Measurements from ENCODE around the gene CPT1B.
A peak's percentile ranks its signal among the peaks of the same experiment; 100 is the strongest.
"Not testable (repeated sequence)": the region's sequence is repeated elsewhere in the genome, so short reads cannot be mapped to it uniquely, and the experiment has no call there.

The CPT1B gene

DNA sequence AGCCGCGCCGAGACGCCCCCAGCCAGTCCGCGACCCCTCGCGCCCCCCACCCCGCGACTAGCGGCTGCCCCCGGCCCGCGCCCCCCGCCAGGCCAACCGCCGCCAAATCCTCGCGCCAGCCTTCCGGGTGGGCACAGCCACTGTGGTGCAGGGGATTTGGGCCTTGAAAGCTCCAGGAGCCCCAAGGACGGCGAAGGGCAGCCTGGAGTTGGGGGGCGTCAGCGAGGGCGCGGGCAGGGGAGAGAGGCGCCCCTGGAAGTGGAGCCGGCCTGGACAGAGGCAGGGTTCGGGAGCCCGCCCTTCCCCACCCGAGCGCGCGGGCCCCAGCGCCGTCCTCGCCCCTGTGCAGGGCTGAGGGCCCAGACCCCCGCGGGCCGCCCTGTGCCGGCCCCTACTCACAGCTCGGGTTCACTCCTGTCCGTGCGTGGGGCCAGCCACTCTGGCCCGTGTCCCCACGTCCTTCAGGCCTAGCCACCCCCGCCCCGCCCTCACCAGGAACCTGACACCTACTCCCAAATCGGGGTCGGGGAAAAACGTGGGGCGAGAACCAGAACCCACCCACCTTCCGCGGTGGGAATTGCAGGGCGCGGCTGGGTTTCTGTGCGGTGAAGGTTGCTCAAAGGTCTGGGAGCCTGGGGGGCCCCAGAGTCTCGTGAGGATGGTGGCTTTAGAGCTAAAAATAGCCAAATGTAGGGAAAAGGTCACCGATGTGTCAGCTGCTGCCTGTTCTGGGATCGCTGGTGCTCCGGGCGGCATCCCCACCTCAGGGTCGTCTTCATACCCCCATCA lies at the start of gene CPT1B:
CPT1B (minus strand) TSS at position 441 of the 789 bp plus-strand sequence. CDS start 512 bp downstream, outside the sequence.
- DNase-seq: no peak

DNA sequence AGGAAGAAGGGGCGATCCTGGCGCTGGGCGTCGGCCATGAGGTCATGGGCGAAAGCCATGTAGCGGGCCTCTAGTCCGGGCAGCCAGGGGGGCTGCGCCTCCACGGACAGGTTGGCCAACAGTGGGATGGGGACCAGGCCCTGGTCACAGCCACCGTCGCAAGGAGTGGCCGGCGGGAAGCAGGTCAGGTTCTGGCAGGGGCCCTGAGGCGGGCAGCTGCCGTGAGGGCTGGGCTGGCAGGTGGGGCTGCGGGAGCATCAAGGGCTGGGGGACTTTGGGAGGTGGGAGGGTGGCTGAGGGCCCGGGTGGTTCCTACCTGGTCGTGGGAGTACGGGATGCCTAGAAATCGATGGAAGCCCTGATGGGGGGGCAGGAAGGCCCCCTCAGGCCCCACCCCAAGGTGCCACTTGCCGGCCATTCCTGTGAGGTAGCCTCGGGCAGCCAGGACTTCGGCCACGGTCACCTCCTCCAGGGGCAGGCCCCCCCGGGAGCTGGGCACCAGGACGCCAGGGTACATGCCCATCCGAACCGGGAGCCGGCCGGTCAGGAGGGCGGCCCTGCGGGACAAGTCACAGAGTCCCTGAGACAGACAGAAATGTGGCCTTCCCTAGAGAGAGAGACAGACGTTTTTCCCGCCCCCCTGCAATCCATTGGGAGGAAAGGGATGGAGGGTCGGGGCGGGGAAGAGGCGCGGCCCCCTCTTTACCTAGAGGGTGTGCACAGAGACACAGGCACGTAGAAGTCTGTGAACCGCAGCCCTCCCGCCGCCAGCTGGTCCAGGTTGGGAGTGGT lies 48.8 kb upstream of the CPT1B start:
- DNase-seq: no peak

DNA sequence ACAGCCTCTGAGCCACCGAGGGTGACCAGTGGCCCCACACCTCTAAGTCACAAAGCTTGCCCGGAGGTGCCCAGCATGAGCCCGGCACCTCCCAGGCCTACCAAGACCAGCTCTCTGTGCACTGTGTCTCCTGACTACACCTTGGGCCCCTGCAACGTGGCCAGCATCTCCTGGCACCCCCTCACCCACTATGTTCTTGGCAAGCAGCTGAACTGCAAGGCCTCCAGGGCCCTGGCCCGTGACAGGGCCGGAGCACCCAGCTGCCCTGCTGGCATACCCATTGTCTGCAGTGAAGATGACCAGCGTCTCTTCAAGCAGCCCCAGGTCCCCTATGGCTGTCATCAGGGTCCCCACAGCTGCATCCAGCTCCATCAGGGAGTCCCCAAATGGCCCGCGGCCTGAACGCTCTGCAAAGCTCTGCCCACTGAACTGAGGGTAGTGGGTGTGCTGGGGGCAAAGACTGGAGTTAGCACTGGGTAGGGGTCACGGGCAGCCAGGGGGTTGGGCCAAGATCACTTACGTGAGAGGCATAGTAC lies 48.2 kb upstream of the CPT1B start:
- DNase-seq: no peak

DNA sequence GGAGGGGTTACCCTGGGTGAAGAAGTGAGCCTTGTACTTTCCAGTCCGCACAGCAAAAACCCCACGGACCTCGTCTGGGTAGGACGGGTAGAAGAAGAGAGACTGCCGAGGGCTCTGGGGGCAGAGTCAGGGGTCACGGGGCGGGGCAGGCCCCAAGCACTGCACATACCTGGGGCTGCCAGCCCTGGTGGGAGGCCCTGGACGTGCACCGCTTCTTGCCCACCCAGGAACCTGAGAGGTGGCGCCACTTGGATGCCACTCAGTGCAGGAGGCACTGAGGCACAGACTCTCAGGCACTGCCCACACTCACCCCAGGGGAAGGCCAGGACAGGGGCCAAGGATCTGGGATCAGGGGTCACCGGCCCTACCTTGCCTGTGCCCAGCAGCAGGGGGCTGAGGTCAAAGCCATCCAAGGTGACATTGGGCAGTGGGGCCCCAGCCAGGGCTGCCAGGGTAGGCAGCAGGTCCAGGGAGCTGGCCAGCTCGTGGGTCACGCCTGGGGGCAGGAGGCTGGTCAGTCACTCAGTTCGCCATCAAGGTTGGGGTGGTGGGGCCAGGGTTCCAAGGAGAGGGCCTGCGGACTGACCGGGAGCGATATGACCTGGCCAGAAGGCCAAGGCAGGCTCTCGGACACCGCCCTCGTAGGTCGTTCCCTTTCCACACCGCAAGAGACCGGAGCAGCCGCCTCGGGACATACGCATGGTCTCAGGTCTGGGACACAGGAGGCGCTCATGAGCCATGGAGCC lies 47.5 kb upstream of the CPT1B start:
- DNase-seq: no peak

DNA sequence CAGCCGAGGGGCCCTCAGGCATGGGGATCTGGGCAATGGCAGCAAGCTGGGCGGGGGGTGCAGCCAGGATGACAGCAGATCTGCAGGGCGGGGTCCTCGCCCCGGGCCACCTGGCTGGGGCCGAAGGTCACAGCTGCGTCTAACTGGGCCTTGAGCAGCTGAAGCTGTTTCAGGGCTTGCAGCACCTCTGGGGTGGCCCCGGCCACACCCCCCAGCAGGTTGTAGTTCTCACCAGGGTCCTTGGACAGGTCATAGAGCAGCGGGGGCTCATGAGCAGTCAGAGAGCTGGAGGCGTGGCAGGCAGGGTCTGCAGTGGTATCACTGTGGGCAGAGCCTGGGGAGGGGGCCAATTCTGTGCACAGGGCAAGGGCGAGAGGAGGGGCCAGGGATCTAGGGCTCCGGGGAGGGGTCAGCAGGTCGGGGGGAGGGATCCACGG lies 46.9 kb upstream of the CPT1B start:
- no peak for DNase-seq

DNA sequence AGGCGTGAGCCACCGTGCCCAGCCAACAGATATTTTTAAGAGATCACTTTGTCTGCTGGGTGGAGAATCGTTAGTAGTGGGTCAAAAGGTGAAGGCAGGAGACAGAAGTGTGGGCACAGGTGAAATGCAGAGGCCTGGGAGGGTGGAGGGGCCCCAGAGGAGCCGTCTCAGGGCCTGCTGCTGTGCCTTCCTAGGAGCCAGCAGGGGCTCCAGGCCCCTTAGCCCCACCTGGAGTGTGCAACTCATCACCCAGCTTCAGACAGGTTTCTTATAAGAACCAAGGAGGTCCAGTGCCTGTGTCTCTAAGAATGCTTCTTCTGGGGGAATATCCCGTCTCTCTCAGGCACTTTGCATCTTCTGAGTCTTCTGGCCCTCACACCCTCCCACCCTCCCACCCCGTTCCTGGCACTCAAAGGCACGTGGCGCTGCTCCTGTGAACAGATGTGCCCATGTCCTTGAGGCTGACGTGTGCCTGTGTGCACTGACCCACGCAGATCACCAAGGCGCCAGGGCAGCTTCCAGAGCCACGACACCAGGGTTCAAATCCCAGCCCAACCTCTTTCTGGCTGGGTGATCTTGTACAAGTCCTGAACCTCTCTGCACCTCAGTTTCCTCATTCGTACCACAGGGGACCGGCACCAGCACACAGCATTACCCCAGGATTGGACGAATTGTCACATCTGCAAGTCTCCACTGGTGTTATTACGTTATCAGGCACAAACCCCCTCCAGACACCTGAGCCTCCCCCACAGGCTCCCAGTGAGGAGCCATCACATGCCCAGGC lies 46.3 kb upstream of the CPT1B start:
- no peak for DNase-seq

DNA sequence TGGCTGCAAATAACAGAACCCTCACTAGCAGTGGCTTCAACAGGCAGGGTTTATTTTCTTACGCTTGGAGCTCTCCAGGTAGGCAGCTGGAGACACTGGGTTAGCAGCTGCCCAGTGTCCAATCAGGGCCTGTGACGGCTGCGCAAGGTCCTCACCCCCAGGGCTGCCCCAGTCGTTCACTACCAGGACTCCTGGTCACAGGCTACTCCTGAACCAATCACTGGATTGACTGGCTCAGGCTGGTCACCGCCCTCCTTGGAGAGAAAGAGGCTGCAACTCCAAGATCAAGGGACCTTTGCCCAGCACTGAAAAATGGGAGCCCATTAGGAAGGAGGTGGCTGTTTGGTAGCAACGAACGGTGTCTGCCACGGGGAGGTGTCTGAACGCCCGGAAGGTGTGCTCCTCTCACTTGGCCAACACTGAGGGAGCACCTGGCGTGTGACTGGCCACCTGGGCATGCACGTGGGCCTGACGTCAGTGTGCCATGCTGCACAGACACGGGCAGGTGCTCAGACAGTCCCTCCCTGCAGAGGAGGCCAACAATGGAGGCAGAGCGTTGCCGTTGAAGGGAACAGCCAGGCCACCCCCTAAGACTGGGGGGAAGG lies 44.6 kb upstream of the CPT1B start:
- no peak for DNase-seq

DNA sequence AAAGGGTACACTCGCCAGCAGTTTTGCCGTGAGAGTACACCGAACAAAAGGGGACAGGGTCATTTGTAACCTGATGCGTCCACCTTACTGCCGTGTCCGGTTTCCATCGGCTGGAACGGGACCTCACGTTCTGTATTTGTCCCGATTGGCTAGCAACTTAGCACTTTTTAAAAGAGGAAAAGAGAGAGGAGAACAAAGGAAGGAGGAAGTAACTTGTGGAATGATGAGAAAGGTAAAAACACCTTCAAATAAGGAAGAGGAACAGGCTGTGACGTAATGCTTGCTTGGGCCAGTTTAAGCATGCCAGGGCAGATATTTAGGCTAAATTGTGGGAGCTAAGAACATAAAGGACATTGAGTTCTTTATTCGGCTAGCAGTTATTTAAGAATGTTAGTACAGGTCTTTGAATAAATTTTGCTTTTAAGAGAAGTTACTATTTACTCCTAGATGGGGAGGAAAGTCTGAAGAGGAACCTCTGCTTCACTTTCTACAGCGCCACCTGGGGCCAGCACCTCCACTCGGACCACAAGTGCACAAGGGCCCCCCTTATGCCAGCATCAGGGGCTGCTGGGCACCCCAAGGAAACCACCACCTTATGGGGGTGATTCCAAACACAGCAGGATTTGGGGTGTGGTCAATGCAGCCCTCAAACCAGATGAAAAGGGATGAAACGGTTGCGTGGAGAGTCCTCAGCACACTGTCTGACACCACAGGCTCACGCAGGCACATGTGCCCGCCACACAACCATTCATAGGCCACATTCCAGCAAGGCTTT lies 43.9 kb upstream of the CPT1B start:
- DNase-seq: no peak

DNA sequence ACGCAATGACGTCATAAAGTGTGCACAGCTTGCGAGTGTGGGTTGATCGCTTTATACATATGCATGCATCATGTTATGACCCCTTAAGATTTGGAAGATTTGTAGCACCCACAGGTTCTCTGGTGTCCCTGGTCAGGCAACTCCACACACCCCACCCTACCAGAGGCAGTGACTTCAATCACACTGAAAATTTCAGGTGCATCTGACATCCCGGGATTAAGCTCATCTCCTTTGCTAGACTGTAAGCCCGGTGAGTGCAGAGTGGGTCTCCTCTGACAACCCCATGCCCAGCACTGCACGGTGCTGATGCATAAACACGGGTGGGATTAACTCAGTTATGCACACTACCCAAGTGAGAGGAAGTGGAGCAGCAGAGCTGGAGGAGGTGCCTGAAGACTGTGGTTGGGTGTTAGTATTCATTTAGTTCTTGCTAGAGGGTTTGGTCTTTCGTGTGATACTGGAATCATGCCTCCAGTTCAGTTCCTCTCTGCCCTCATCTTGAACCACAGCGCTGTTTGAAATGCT lies 43.2 kb upstream of the CPT1B start:
- no peak for DNase-seq

DNA sequence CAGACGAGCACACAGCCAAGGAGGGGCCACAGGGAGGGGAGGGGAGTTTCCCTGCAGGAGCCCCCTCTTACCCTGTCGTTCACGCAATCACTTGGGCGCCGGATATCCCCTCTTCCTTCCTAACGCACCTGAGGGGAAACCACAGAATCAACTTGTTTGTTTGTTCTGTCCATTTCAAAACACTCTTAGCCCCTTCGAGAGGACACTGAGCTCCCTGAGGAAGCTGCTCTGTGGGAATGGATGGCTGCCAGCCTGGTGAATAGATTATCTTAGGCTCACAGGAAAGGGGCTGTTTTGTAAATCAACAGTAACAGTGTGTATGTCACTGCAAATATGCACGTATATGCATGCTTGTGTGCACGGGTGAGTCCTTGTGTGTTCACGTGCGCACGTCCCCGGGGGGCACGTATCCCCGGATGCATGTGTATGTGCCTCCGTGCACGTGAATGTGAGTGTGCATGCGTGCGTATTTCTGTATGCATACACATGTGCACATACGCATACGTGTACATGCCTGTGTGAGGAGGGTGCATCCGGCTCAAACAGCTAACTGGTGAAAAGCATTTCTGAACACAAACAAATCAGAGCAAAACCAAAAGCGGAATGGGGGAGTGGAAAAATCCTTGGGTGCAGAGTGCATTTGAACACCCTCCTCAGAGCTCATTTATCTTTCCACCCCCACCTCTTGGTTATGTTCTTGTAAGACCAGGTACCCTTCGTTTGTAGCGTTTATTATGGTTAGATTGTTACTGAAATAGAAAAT lies 42.5 kb upstream of the CPT1B start:
- peak; percentile 23 for DNase-seq

DNA sequence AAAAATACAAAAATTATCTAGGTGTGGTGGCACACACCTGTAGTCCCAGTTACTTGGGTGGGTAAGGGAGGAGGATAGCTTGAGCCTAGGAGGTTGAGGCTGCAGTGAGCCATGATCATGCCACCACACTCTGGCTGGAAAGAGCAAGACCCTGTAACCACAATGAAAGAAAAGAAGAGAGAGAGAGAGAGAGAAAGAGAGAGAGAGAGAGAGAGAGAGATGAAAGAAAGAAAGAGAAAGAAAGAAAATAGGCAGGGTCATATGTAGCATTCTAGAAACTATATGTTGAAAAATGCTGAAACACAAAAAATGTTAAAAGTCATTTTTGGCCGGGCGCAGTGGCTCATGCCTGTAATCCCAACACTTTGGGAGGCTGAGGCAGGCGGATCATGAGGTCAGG lies 36.1 kb upstream of the CPT1B start:
- DNase-seq: not testable (repeated sequence)

DNA sequence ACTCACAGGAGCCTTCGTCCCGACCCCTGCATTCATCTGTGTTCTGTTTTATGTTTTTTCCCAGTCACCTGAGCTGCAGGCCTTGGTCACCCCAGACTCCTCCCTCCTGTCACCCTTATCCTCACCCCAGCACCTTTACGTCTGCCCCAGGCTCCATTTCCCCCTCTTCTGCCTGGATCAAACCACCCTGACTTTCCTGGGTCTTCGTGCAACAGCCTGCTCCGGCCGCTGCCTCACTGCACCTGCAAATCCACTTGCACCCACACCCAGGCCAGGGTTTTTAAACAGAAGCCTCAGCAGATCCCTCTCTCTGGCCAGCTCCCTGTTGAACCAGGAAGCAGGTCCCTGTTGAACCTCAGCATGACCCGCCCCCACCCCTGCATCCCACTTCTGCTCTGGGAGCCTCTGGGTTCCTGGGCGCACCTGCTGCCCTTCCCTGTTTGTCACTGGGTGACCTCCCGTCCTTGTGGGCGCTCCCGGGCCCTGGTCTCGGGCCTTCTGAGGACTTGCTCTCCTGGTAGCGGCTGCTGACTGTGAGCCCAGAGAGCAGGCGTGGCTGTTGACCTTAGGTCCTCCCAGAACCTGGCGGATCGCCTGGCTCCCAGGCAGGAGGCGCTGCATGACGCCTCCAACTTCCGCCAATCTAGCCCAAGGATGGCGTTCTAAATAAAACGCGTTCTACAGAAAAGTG lies 35.2 kb upstream of the CPT1B start:
- no peak for DNase-seq

DNA sequence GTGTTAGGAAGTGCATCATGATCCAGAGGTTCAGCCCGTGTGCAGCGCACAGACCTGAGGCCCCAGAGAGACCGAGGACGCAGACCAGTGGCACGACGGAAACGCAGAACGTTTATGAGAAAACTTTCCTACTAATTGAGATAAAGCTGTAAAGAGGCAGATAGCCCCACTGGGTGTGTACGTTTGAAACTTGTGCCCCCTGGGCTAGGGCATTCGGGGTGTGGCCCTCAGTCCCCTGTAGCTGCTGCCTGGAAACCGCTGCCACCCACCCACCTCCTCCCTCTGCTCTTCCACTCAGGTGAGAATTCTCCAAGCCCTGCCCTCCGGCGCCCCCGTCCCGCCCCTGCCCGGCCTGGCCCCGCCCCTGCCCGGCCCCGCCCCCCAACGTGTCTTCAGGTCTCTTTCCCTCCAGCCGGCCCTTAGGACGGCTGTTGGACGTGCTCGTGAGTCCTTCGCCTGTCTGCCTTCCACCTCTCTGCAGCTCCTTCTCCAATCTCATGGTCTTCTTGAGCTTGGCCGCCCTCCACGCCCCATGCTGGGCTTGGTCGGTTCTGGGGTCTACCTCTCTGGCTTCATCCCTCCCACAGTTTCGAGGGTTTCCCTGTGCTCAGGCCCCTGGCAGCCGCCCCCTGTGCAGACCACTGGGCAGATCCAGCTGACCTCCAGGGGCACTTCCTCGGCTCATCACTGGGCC lies 34.4 kb upstream of the CPT1B start:
- DNase-seq: no peak

DNA sequence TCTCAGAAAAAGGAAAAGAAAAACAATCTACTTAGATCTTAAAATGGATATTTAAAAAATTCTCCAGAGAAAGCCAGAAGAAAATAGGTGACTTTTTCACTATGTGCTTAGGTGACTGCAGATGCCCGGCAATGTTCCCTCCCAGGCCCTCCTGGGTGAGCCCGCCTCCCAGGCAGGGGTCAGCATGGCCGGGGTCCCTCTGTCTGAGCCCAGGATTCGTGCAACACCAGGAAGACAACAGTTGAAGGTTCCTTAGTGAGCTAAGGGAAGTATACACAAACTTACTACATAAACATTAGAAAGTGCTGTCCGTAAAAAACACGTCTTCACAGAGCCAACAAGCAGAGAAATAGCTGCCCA lies 33.9 kb upstream of the CPT1B start:
- DNase-seq: no peak

DNA sequence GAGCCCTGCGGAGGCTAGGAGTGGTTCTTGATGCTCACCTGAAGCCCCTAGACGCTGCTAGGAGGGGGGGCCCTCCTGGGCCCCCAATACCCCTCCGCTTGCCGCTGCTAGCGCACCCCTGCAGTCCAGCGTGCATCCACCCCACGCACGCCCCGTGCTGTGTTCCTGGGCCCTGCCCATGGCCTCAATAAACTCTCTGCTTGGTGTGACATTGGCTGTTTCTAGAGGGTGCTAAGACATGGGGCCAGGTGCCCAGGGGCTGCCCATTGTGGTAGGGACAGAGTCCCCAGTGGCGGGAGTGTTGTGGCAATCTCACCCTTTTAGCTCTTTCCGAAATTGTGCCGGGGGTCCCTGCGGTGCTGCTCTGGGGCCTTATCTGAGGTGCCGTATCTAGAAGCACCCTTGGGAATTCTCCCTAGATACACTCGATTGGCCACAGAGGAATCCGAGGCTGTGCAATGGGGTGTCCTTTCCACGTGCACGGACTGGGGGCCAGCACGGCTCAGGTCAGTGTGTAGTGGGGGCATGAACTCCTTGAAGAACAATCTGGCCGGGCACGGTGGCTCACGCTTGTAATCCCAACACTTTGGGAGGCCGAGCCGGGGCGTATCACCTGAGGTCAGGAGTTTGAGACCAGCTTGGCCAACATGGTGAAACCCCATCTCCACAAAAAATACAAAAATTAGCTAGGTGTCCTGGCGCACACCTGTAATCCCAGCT lies 33.3 kb upstream of the CPT1B start:
- DNase-seq: no peak

DNA sequence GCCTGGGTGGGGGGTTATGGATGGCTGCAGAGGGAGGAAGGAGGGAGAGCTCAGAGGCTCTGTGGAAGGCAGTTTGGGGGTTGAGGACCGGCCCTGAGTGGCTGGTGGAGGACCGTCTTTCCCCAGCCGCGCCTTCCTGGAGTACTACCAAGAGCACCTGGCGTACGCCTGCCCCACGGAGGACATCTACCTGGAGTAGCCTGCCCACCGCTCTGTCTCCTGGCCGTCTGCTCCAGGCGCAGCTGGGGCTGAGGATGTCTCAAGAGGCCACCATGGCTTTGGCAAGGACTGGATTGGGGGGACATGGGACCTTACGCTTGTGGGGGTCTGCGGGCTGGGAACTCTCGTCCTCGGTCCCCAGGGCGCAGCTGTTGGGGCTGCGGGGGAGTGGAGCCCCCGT lies 32.4 kb upstream of the CPT1B start:
- DNase-seq: no peak

DNA sequence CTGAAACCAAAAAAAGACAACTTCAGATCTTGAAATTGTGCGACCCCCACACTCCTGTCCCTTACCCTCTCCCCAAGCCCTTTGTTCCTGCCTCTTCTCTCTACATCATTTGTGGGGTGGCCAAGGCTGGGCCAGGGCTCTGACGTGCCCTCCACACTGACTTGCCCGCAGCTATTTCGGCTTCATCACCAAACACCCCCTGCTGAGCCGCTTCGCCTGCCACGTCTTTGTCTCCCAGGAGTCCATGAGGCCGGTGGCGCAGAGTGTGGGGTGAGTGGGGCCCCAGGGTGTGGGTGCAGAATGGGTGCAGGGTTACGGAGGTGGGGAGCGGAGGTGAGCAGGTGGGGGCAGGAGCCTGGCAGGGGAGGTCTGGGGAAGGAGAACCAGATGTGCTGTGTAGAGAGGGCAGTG lies 31.8 kb upstream of the CPT1B start:
- DNase-seq: no peak

DNA sequence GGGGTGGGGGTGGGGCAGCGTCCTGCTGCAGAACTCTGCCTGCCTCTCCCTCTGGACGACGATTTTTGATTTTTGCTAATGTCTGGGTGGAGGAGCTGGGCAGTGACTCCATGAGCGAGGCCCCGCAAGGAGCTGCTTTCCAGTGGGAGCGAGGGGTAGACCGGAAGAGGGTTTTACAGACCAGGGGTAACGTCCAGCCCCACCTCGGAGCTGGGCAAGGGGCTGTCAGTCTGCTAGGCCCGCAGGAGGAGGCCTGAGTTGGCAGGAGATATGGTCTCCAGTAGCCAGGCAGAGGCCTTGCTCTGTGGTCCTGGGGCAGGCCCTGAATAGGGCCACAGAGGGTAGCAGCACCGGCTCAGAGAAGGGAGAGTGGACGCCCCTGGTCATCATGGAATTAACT lies 31.4 kb upstream of the CPT1B start:
- no peak for DNase-seq

Measured in NCI-H1092 treated with DMSO at 0.1 percent for 48 hours (cell line).